Measurements from ENCODE around the gene SNRPB.

SNRPB gene

GRCh38 chr20:2485661-2486060 lies 15.1 kb upstream of the SNRPB start:
- no peak overlapping the region for H3K4me3 ChIP-seq (replicated peaks; ENCODE audit: low read depth, low read length)
- no peak for TF ChIP-seq CTCF (IDR thresholded peaks at IDR 0.05; ENCODE audit: low read depth, low read length, missing control alignments)
- DNase-seq (ENCODE audit: extremely low read depth, low read depth) = no peak

GRCh38 chr20:2485080-2485479 lies 14.5 kb upstream of the SNRPB start:
- no peak for DNase-seq (ENCODE audit: extremely low read depth, low read depth)
- no peak overlapping the region for H3K4me3 ChIP-seq (replicated peaks; ENCODE audit: low read depth, low read length)
- TF ChIP-seq CTCF (IDR thresholded peaks at IDR 0.05; ENCODE audit: low read depth, low read length, missing control alignments) = no peak

GRCh38 chr20:2483504-2483903 lies 12.9 kb upstream of the SNRPB start:
- DNase-seq (ENCODE audit: extremely low read depth, low read depth) = no peak
- TF ChIP-seq CTCF (IDR thresholded peaks at IDR 0.05; ENCODE audit: low read depth, low read length, missing control alignments) = no peak

GRCh38 chr20:2480381-2480780 lies 9.8 kb upstream of the SNRPB start:
- TF ChIP-seq CTCF (IDR thresholded peaks at IDR 0.05; ENCODE audit: low read depth, low read length, missing control alignments) = no peak
- no peak for DNase-seq (ENCODE audit: extremely low read depth, low read depth)
- H3K4me3 ChIP-seq (replicated peaks; ENCODE audit: low read depth, low read length) = no peak overlapping the region

More at GRCh38 chr20:2483504-2483903, 12.9 kb upstream of the SNRPB start:
- H3K4me3 ChIP-seq (replicated peaks; ENCODE audit: low read depth, low read length) = no peak overlapping the region

- DNase-seq (ENCODE audit: extremely low read depth, low read depth) = no peak
- no peak for TF ChIP-seq CTCF (IDR thresholded peaks at IDR 0.05; ENCODE audit: low read depth, low read length, missing control alignments)
- H3K4me3 ChIP-seq (replicated peaks; ENCODE audit: low read depth, low read length) = no peak overlapping the region
These were observed 6.4 kb upstream of the SNRPB start for GRCh38 chr20:2476742-2477615.

- no peak for DNase-seq (ENCODE audit: extremely low read depth, low read depth)
- no peak for TF ChIP-seq CTCF (IDR thresholded peaks at IDR 0.05; ENCODE audit: low read depth, low read length, missing control alignments)
- H3K4me3 ChIP-seq (replicated peaks; ENCODE audit: low read depth, low read length) = no peak overlapping the region
These were observed 5.5 kb upstream of the SNRPB start for GRCh38 chr20:2475850-2476741.
